BJ (cell line): ENCODE measurements around the gene ASIC3. TPM values are rescaled to one million over a fixed set of nuclear protein-coding genes. Genes with fewer than 3 reads are reported as not detected.
A peak's percentile ranks its signal among the peaks of the same experiment; 100 is the strongest.

ENCODE experiments used
- CTCF ChIA-PET: fragments of 350-600 bp; formaldehyde crosslinking; extraction: SDS; loops from one replicate; lab custom pipeline; 2021; ENCODE audit warnings: antibody characterized with exemption, inconsistent platforms; lab: Yijun Ruan, JAX
- POLR2A ChIA-PET: fragments of 300-600 bp; sonication (Branson Sonifier 250); formaldehyde crosslinking; extraction: SDS; loops from one replicate; lab custom pipeline; 2021; ENCODE audit warnings: antibody characterized with exemption; lab: Charles Lee
- DNase-seq: peaks from one replicate; pipeline ENCODE4 v3.0.0-alpha.2; 2011; ENCODE audit warnings: low read depth
- H3K27me3 ChIP-seq: 2 replicates; pipeline ENCODE4 v1.6.0; 2011; ENCODE audit warnings: low read length; ENCODE audit not compliant: control insufficient read depth, insufficient read depth
- H3K36me3 ChIP-seq: 2 replicates; pipeline ENCODE4 v1.5.1; 2011; ENCODE audit warnings: low read length; ENCODE audit not compliant: control insufficient read depth, insufficient read depth
- H3K4me3 ChIP-seq: 2 replicates; pipeline ENCODE4 v1.5.1; 2011; ENCODE audit warnings: low read depth, mild to moderate bottlenecking, control low read depth, low read length
- polyA plus RNA-seq: library from polyadenylated mRNA; depleted of rRNA; stranded (reverse); fragments of >200 nt; gene quantifications from 2 replicates; pipeline ENCODE4 v1.2.3, GENCODE V29; 2011
- TF ChIP-seq, protein P1 (sequence below): IDR thresholded peaks from 2 replicates; pipeline ENCODE4 v1.5.1; 2011; ENCODE audit warnings: low read depth, mild to moderate bottlenecking, control low read depth, inconsistent platforms, low read length, moderate library complexity; ENCODE audit not compliant: insufficient read depth

ASIC3 gene
- polyA plus RNA-seq, 1 experiment = 0.45 TPM

DNA sequence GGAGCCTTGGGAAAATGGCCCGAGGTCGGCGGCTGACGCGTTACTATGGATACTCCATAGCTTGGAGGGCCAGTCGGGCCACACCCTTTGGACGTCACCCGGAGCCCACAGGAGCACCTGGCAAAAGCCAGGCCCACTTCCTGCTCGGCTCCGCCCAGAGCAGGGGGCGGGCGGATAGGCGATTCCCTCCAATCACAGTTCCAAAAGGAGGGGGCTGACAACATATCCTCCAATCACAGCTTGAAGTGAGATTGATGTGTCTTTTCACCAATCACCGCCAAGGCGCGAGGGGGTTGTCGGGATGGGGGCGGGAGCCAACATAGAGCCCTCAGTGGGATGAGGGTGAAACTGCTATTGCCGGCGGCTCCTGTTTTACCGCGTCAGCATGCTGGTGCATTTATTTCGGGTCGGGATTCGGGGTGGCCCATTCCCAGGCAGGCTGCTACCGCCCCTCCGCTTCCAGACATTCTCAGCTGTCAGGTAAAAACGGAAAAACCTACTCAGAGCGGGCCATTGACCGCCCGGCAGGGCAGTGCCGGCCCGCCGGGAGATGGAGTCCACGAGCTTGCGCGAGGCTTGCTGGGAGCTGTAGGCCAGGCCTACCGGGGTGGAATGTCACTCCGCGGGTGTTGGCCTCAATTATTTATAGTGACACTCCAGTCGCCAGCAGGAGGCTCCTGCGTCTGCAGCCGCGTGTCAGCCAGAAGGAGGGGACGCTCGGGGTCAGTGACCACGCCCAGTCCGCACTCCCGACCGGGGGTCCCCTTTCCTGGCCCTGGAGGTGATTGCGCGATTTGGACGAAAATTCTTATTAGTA is 20.0 kb upstream of the ASIC3 start, which contains the start of gene ABCB8:
Gene ABCB8 (plus strand): TSS at position 320 of the 817 bp plus-strand sequence. CDS start 66 bp downstream, at position 386.
- H3K4me3 ChIP-seq = peak within 1 kb of the TSS; percentile 84
- peak; percentile 99 for DNase-seq
- TF ChIP-seq, protein P1, sequence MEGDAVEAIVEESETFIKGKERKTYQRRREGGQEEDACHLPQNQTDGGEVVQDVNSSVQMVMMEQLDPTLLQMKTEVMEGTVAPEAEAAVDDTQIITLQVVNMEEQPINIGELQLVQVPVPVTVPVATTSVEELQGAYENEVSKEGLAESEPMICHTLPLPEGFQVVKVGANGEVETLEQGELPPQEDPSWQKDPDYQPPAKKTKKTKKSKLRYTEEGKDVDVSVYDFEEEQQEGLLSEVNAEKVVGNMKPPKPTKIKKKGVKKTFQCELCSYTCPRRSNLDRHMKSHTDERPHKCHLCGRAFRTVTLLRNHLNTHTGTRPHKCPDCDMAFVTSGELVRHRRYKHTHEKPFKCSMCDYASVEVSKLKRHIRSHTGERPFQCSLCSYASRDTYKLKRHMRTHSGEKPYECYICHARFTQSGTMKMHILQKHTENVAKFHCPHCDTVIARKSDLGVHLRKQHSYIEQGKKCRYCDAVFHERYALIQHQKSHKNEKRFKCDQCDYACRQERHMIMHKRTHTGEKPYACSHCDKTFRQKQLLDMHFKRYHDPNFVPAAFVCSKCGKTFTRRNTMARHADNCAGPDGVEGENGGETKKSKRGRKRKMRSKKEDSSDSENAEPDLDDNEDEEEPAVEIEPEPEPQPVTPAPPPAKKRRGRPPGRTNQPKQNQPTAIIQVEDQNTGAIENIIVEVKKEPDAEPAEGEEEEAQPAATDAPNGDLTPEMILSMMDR = peak; percentile 50
- POLR2A ChIA-PET = interaction anchor here (0.6 to 1.3 kb wide), 3 partner anchors 10 to 199 kb away, joined by 3 to 4 read pairs (median 3); partner anchors contain the start of gene ABCF2
- H3K27me3 ChIP-seq = 0 out of 2 replicates have a peak, but pooled peaks cover 1% of the 10 kb centered on the region
- H3K36me3 ChIP-seq = no peaks in the 10 kb centered on the region; the same call in 1 of the 2 replicates
- CTCF ChIA-PET = interaction anchor here (0.8 to 2.9 kb wide), 10 partner anchors 9 to 85 kb away, joined by 3 to 22 read pairs (median 6); partner anchors contain the start of gene TMUB1

DNA sequence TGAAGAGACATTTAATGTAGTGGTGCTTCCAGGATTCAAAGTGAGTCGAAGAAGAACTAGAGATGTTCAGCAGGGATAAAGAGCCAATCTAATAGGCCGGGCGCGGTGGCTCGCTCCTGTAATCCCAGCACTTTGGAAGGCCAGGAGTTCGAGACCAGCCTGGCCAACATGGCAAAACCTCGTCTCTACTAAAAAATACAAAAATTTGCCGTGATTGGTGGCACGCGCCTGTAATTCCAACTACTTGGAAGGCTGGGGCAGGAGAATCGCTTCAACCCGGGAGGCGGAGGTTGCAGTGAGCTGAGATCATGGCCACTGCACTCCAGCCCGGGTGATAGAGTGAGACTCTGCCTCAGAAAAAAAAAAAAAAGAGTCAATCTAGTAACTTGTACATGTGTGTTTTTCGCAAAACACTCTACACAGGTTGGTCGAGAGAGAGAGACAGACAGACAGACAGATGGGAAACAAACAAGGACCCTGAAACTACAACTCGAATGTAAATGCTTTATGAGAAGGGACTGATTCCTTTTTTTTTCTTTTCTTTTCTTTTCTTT is 19.3 kb upstream of the ASIC3 start:
- DNase-seq = no peak
- no peaks in the 10 kb centered on the region; the same call in 1 of the 2 replicates for H3K36me3 ChIP-seq
- CTCF ChIA-PET = interaction anchor here (1.0 to 2.9 kb wide), 7 partner anchors 8 to 84 kb away, joined by 4 to 22 read pairs (median 7); partner anchors contain the start of gene TMUB1
- peak overlapping the region; percentile 84 for H3K4me3 ChIP-seq
- no peaks in the 10 kb centered on the region for H3K27me3 ChIP-seq
- POLR2A ChIA-PET = interaction anchor here (1.0 to 1.3 kb wide), 2 partner anchors 9 to 81 kb away, joined by 3 to 4 read pairs; no protein-coding TSS in a partner anchor
- TF ChIP-seq, protein P1 = no peak

DNA sequence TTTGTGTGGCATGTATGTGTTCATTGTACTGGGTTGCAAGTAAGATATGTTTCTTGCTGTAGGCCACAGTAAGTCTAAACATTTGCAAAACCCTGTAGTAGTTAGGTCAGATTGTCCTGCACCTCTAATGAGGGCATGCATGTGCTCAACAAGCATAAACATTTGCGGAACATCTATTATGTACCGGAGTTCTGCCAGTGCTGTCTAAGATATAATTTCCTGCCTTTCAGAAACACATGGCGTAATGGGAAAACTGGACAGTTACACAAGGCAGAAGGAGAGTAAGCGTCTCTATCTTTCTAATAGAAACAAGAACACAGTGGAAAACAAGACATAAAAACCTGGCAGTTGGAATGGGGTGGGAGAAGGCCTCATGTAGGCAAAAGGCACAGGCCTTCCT is 17.3 kb upstream of the ASIC3 start:
- POLR2A ChIA-PET = no interaction called here
- no peak for DNase-seq
- Histone ChIP-seq H3K4me3 (no peak overlapping the region), H3K36me3 (peaks cover 3% of the 10 kb centered on the region), H3K27me3 (no peaks in the 10 kb centered on the region)
- TF ChIP-seq, protein P1 = no peak
- CTCF ChIA-PET = interaction anchor here (1.8 to 3.0 kb wide), 2 partner anchors 12 to 80 kb away, joined by 8 to 12 read pairs; no protein-coding TSS in a partner anchor

DNA sequence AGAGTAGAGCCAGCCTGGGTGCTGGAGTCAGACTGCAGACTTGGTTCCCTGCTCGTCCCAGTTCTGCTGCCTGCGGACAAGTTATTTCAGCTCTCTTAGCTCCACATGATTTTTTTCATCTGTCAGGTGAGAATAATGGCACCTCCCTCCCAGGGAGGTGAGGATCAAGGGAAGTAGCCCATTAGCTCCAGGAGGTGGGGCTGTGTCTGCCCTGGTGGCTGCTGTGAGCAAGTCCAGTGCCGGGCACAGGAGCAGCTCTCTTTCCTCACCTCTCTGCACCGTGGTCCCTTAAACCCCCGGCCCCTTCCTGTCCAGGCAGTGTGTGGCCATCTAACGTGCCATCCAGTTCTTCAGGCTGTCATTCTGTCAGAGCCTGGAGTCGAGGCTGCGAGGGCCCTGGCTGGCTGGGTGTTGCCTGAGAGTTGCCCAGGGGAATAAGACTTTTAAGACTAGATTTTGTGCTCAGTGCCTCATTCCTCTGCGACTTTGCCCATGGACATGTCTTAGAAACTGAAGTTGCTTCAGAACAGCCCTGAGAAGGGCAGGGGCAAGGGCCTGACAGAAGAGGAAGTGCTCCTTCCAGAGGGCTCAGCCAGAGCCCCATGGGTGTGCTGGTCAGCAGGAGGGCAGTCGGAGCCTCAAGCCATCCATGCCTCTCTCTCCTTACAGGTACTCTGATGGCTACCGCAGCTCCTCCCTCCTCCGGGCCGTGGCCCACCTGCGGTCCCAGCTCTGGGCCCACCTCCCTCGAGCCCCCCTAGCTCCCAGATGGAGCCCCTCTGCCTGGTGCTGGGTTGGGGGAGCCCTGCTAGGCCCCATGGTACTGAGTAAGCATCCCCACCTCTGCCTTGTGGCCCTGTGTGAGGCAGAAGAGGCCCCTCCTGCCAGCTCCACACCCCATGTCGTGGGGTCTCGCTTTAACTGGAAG is 15.1 kb upstream of the ASIC3 start:
- Histone ChIP-seq H3K4me3 (no peak overlapping the region), H3K36me3 (peaks cover 10% of the 10 kb centered on the region), H3K27me3 (no peaks in the 10 kb centered on the region)
- CTCF ChIA-PET = interaction anchor here (0.6 to 3.0 kb wide), 5 partner anchors 14 to 143 kb away, joined by 3 to 12 read pairs (median 4); partner anchors contain the start of gene SLC4A2
- POLR2A ChIA-PET = no interaction called here
- TF ChIP-seq, protein P1 = no peak
- DNase-seq = no peak
